Kidney (tissue), 14 donors: ENCODE data around the gene GPBP1L1. TPM values are rescaled to one million over a fixed set of nuclear protein-coding genes. Genes with fewer than 3 reads are reported as not detected.

Experiments
- DNase-seq, 5 donors: peaks; one replicate each; pipeline ENCODE4 v3.0.0-alpha.2; 2013 to 2020
- FAIRE-seq: peaks from 2 replicates; lab custom pipeline; 2012; peaks lifted over from hg19 to GRCh38; lab: Jason Lieb, UNC
- H3K27ac ChIP-seq, 2 donors: one replicate each; pipeline ENCODE4 v1.7.0; 2013; ENCODE audit warnings: low read depth in 2 of 2, low read length in 2 of 2, inconsistent platforms in 1 of 2
- H3K27me3 ChIP-seq: one replicate; pipeline ENCODE4 v1.7.1; 2013; ENCODE audit warnings: low read length, inconsistent platforms; ENCODE audit not compliant: control insufficient read depth, insufficient read depth
- H3K36me3 ChIP-seq, 3 donors: one replicate each; pipeline versions ENCODE4 v1.7.0 to v1.7.1; 2013; ENCODE audit warnings: low read length in 3 of 3, control low read depth in 1 of 3, inconsistent platforms in 1 of 3; ENCODE audit not compliant: insufficient read depth in 3 of 3, control insufficient read depth in 2 of 3
- H3K4me1 ChIP-seq, 3 donors: one replicate each; pipeline versions ENCODE4 v1.7.0 to v1.7.1; 2013; ENCODE audit warnings: low read length in 3 of 3, inconsistent platforms in 1 of 3, low read depth in 1 of 3; ENCODE audit not compliant: control insufficient read depth in 2 of 3, insufficient read depth in 2 of 3
- H3K4me3 ChIP-seq, 3 donors: one replicate each; pipeline versions ENCODE4 v1.7.0 to v1.8.1; 2013; ENCODE audit warnings: low read length in 3 of 3, control low read depth in 1 of 3, inconsistent platforms in 1 of 3
- H3K9ac ChIP-seq, 3 donors: one replicate each; pipeline versions ENCODE4 v1.7.0 to v1.7.1; 2013; ENCODE audit warnings: low read length in 3 of 3, control low read depth in 1 of 3, inconsistent platforms in 1 of 3
- H3K9me3 ChIP-seq, 3 donors: one replicate each; pipeline versions ENCODE4 v1.7.0 to v1.7.1; 2013; ENCODE audit warnings: low read length in 3 of 3, control low read depth in 1 of 3, inconsistent platforms in 1 of 3; ENCODE audit not compliant: control insufficient read depth in 2 of 3, insufficient read depth in 1 of 3
- intact Hi-C: fragments of 100-400 bp; cut with DNase I; formaldehyde crosslinking; loops from one replicate; pipeline ENCODE4 v1.11.1; 2022
- polyA plus RNA-seq: library from polyadenylated mRNA; stranded (reverse); fragments of 350-450 nt; fragmentation: Illumina TruSeq; extraction: RNeasy Lipid Tissue Mini Kit (QIAGEN cat#74804); gene quantifications from one replicate; pipeline ENCODE4 v1.2.3, GENCODE V29; 2014; ENCODE audit warnings: low read depth, low replicate concordance; ENCODE audit not compliant: insufficient read depth
- total RNA-seq: library from RNA; stranded (reverse); fragmentation: NEBNext Ultra II Directional; extraction: Animal tissue kit (Norgen Biotek cat#: 25700); gene quantifications from one replicate; pipeline ENCODE4 v1.2.1, GENCODE V29; 2021
- TF ChIP-seq, protein P1 (sequence below): IDR thresholded peaks from 3 replicates; pipeline ENCODE4 v1.5.1; 2012; ENCODE audit warnings: mild to moderate bottlenecking, moderate library complexity, borderline replicate concordance; ENCODE audit not compliant: insufficient read depth; ENCODE audit errors: extremely low read depth
- donor health status: control.
- donor health status: control.
- donor health status: control.
- donor health status: control.
- donor health status: control.
- donor health status: DM: yes; HTN: yes; CAD: no.
- donor health status: Normal renal cell carcinoma (clear cell type).

GPBP1L1 gene
- total and polyA plus RNA-seq, 2 donors from 2014 or later, result 59.1 to 146 TPM

DNA sequence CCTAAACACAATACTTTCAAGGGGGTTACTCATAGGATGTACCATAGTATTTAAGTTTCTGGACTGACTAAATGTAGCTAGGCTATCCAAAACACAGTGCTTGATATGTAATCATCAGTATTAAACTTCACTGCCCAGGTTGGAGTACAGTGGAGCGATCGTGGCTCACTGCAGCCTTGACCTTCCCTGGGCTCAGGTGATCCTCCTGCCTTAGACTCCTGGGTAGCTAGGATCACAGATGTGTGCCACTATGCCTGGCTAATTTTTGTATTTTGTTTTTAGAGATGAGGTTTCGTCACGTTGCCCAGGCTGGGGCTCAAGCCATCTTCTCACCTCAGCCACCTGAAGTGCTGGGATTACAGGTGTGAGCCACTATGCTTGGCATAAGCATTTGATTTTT, 91.9 kb downstream of the GPBP1L1 start:
- TF ChIP-seq, protein P1, sequence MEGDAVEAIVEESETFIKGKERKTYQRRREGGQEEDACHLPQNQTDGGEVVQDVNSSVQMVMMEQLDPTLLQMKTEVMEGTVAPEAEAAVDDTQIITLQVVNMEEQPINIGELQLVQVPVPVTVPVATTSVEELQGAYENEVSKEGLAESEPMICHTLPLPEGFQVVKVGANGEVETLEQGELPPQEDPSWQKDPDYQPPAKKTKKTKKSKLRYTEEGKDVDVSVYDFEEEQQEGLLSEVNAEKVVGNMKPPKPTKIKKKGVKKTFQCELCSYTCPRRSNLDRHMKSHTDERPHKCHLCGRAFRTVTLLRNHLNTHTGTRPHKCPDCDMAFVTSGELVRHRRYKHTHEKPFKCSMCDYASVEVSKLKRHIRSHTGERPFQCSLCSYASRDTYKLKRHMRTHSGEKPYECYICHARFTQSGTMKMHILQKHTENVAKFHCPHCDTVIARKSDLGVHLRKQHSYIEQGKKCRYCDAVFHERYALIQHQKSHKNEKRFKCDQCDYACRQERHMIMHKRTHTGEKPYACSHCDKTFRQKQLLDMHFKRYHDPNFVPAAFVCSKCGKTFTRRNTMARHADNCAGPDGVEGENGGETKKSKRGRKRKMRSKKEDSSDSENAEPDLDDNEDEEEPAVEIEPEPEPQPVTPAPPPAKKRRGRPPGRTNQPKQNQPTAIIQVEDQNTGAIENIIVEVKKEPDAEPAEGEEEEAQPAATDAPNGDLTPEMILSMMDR, result no peak
- peaks cover 0 to 6% (median 2%) of the 10 kb centered on the region in 3 donors for H3K36me3 ChIP-seq
- FAIRE-seq, result no peak
- no peaks in the 10 kb centered on the region for H3K27me3 ChIP-seq
- H3K4me3 ChIP-seq, result no peak overlapping the region
- no peak for DNase-seq
- no peak overlapping the region for H3K9ac ChIP-seq
- H3K9me3 ChIP-seq, result no peaks in the 10 kb centered on the region
- no peaks in the 10 kb centered on the region for H3K4me1 ChIP-seq
- no peak overlapping the region for H3K27ac ChIP-seq
- intact Hi-C loops, result no loop called here

DNA sequence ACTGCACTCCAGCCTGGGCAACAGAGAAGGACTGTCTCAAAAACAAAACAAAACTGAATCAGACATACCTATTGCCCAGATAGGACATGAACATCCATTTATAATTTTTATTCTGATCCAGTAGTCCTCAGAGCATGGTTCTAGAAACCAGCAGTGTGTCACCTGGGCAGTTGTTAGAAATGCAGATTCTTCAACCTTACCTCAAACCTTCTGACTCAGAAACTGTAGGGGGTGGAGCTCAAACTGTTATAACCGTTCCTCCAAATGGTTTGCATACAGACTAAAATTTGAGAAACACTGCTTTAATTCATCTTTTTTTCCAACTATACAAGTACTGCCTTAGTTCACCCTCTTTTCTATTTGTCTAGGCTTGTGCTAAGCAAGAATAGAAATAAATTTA, 96.5 kb downstream of the GPBP1L1 start:
- intact Hi-C loops, result no loop called here
- TF ChIP-seq, protein P1, result no peak
- H3K4me3 ChIP-seq, result no peak overlapping the region

DNA sequence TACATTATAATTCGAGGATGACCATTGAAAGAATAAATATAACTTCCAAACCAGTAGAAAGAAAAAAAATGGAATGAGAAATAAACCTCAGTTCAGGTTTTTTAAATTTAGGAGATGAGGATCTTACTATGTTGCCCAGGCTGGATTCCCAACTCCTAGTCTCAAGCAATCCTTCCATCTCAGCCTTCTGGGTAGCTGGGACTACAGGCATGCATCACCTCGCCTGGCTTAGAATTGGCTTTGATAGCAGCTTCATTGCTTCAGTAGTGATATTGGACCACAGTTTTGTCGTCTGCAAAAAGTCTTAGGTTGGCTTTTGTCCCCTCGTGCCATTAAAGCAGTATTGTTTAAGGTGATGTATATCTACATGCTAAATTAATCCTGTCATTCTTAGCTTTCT, 99.6 kb downstream of the GPBP1L1 start:
- no peak overlapping the region for H3K4me3 ChIP-seq
- no peaks in the 10 kb centered on the region for H3K27me3 ChIP-seq
- no peak overlapping the region for H3K27ac ChIP-seq
- no peaks in the 10 kb centered on the region for H3K9me3 ChIP-seq
- DNase-seq (no peak), FAIRE-seq (no peak)
- H3K36me3 ChIP-seq, result no peaks in the 10 kb centered on the region
- no peak overlapping the region for H3K9ac ChIP-seq
- TF ChIP-seq, protein P1, result no peak
- H3K4me1 ChIP-seq, result peaks cover 0 to 6% (median 0%) of the 10 kb centered on the region in 3 donors
- intact Hi-C loops, result no loop called here

More for the DNA sequence above, 96.5 kb downstream of the GPBP1L1 start:
- Histone ChIP-seq H3K9me3 (no peaks in the 10 kb centered on the region), H3K27ac (peak overlapping the region in 1 of 2 donors; percentile 5), H3K4me1 (peaks cover 0 to 6% (median 0%) of the 10 kb centered on the region in 3 donors), H3K36me3 (peaks cover 0 to 6% (median 0%) of the 10 kb centered on the region in 3 donors), H3K27me3 (no peaks in the 10 kb centered on the region), H3K9ac (no peak overlapping the region)
- FAIRE-seq, result no peak
- DNase-seq, result no peak
